Activated naive CD4-positive, alpha-beta T cell treated with anti-CD3 and anti-CD28 coated beads, Interleukin-2, amount 50 U/mL, for 24 hours (primary cell): ENCODE results near the gene TMEM132C.

Experiments
- H3K27ac Mint-ChIP-seq: one replicate; pipeline ENCODE4 v1.8.0; 2021; ENCODE audit warnings: mild to moderate bottlenecking, mixed read lengths
- H3K27me3 Mint-ChIP-seq: one replicate; pipeline ENCODE4 v1.8.0; 2021; ENCODE audit warnings: mixed read lengths
- H3K36me3 Mint-ChIP-seq: one replicate; pipeline ENCODE4 v1.8.0; 2021; ENCODE audit warnings: mixed read lengths
- H3K4me1 Mint-ChIP-seq: one replicate; pipeline ENCODE4 v1.8.0; 2021; ENCODE audit warnings: mixed read lengths
- H3K4me3 Mint-ChIP-seq: one replicate; pipeline ENCODE4 v1.8.0; 2021; ENCODE audit warnings: mild to moderate bottlenecking, mixed read lengths
- H3K9me3 Mint-ChIP-seq: one replicate; pipeline ENCODE4 v1.8.0; 2021; ENCODE audit warnings: mixed read lengths

Gene TMEM132C

DNA sequence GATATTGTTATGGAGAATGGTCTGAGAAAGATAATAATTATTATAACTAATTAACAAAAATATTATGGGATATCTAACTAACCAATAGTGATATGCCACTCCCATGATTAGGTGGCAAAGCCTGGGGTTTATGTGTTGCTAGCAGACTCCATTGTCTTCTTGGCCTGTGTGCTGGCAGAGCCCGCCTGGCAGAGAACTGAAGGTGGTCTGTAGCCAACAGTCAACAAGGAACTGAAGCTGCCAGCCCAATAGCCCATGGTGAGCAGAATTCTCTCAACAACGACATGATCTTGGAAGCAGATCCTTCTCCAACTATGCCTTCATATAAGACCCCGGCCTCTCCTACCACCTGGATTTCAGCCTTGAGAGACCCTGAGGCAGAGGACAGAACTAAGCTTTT is 298.0 kb downstream of the TMEM132C start:
- Mint-ChIP-seq H3K27ac (no peak overlapping the region), H3K4me1 (no peaks in the 10 kb centered on the region), H3K36me3 (no peaks in the 10 kb centered on the region), H3K9me3 (no peaks in the 10 kb centered on the region), H3K4me3 (no peak overlapping the region), H3K27me3 (peaks cover 2% of the 10 kb centered on the region)

- H3K27ac Mint-ChIP-seq: no peak overlapping the region
- no peaks in the 10 kb centered on the region for H3K27me3 Mint-ChIP-seq
- no peaks in the 10 kb centered on the region for H3K9me3 Mint-ChIP-seq
- no peaks in the 10 kb centered on the region for H3K4me1 Mint-ChIP-seq
- no peaks in the 10 kb centered on the region for H3K36me3 Mint-ChIP-seq
- no peak overlapping the region for H3K4me3 Mint-ChIP-seq
Measured at GRCh38 chr12:128567730-128568129, 300.8 kb downstream of the TMEM132C start.

DNA sequence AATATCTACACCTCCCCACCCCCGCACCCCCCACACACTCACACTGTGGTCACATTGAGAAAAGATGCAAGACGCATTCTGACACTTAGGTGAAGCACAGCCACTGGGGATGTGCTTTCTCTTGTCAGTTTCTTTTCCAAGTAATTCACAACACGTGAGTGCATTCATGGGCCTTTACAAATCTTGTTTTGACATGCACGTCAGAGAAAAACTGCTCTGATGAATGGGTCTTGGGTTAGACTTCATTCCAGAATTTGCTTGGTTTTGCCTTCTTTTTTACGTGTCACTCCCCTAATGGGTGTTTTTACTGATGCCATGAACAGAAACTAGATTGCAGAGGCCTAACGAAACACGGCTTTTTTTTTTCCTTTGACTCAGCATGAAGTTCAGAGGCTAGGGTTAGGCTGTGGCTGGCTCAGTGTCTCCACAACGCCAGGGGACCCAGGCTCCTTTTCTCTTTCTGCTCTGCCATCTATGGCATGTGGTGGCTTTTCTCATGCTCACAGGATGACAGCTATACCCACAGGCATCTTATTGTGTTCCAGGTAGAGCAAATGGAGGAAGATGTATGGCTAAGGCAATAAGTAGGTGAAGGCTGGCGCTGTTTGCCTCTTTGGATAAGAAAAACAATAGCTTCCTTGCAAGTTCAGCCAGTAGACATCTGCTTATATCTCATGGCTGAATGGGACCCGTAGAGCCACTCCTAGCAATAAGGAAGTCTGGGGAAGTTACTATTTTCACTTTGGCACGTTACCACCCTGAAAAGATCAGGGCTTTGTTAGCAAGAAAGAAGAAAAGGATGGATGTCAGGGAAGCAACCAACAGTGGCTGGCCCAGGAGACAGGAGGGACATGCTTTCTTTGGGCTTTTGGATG is 303.5 kb downstream of the TMEM132C start:
- no peaks in the 10 kb centered on the region for H3K27me3 Mint-ChIP-seq
- H3K27ac Mint-ChIP-seq: no peak overlapping the region
- H3K9me3 Mint-ChIP-seq: no peaks in the 10 kb centered on the region
- no peaks in the 10 kb centered on the region for H3K36me3 Mint-ChIP-seq
- no peak overlapping the region for H3K4me3 Mint-ChIP-seq
- H3K4me1 Mint-ChIP-seq: no peaks in the 10 kb centered on the region

DNA sequence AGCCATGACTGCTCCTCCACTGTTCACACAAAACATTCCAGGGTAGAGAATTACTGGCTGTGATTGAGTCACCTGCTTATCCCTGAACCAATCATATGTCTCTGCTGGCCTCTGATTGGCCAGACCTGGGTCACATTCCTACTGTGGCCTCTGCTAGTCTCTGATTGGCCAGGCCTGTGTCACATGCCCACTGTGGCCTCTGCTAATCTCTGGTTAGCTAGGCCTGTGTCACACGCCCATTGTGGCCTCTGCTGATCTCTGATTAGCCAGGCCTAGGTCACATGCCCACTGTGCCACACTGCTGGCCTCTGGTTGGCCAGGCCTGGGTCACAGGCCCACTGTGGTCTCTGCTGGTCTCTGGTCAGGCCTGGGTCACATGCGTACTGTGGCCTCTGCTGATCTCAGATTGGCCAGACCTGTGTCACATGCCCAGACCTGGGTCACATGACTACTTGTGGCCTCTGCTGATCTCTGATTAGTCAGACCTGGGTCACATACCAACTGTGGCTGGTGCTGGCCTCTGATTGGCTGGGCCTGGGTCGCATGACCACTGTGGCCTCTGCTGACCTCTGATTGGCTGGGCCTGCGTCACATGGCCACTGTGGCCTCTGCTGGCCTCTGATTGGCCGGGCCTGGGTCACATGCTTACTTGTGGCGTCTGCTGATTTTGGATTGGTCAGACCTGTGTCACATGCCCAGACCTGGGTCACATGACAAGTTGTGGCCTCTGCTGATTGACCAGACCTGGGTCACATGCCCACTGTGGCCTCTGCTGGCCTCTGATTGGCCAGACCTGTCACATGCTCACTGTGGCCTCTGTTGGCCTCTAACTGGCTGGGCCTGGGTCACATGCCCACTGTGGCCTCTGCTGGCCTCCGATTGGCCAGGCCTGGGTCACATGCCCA is 305.2 kb downstream of the TMEM132C start:
- H3K4me3 Mint-ChIP-seq: no peak overlapping the region
- no peaks in the 10 kb centered on the region for H3K36me3 Mint-ChIP-seq
- H3K4me1 Mint-ChIP-seq: no peaks in the 10 kb centered on the region
- no peaks in the 10 kb centered on the region for H3K9me3 Mint-ChIP-seq
- no peaks in the 10 kb centered on the region for H3K27me3 Mint-ChIP-seq
- H3K27ac Mint-ChIP-seq: no peak overlapping the region

DNA sequence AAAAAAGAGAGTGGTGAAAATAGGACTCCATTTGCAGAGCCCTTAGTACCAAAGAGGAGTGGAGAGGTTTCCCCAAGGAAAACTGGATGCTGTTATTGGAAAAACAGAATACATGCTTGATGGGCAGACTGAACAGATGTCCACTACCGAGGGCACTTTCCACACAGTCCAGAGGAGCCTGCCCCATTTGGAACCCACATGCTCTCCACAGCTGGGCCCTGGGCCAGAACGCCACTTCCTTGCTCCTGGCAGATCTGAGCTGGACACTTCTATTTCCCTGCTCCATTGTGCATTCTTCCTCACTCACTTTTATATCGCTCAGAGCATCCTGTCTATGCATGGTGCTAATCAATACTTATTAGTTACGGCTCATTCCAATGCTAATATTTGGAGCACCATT is 306.9 kb downstream of the TMEM132C start:
- no peaks in the 10 kb centered on the region for H3K36me3 Mint-ChIP-seq
- no peaks in the 10 kb centered on the region for H3K4me1 Mint-ChIP-seq
- H3K27ac Mint-ChIP-seq: no peak overlapping the region
- no peaks in the 10 kb centered on the region for H3K27me3 Mint-ChIP-seq
- no peaks in the 10 kb centered on the region for H3K9me3 Mint-ChIP-seq
- no peak overlapping the region for H3K4me3 Mint-ChIP-seq

DNA sequence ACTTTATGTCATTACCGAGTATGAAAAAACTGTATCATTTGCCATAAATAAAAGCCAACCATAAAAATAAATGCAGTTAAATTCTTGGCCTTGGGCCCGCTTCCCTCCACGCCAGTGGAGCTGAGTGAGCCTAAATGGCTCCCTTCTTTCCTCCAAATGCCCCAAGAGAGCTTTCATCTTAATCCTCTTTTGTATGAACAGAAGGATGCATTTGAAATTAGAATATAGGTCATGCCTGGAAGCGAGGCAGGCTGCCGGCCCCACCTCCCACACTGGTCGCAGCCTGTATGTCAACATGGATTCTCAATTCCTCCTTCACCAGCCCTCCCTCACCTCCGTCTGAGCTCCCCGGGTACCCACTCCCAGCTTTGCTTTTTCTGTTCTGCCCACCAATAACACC is 311.1 kb downstream of the TMEM132C start:
- H3K4me1 Mint-ChIP-seq: no peaks in the 10 kb centered on the region
- no peaks in the 10 kb centered on the region for H3K27me3 Mint-ChIP-seq

DNA sequence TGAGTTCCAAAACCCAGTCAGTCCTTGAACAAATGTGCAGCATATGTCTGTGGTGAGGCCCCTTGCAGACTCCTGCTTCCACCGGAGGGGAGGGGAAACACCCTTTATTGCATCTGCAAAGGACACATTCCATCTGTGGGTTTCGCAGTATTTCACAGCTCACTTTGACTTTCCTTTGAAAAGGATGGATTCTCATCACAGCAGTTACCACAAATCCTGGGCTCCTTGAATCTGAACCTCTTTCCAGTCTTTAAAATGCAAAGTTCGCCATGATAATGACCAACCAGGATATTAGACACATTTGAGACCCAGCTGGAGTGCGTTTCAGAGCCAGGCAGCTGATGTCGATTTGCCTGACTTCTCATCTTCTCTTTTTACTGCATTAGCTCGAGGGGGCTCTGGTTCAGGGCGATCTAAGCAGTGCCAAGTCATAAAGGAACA is 314.4 kb downstream of the TMEM132C start:
- no peaks in the 10 kb centered on the region for H3K36me3 Mint-ChIP-seq
- H3K27ac Mint-ChIP-seq: no peak overlapping the region
- H3K9me3 Mint-ChIP-seq: no peaks in the 10 kb centered on the region
- H3K4me3 Mint-ChIP-seq: no peak overlapping the region
- H3K4me1 Mint-ChIP-seq: no peaks in the 10 kb centered on the region
- H3K27me3 Mint-ChIP-seq: no peaks in the 10 kb centered on the region

More for the DNA sequence above, 311.1 kb downstream of the TMEM132C start:
- H3K4me3 Mint-ChIP-seq: no peak overlapping the region
- no peaks in the 10 kb centered on the region for H3K36me3 Mint-ChIP-seq
- H3K27ac Mint-ChIP-seq: no peak overlapping the region
- H3K9me3 Mint-ChIP-seq: no peaks in the 10 kb centered on the region

- H3K27ac Mint-ChIP-seq: no peak overlapping the region
- no peaks in the 10 kb centered on the region for H3K4me1 Mint-ChIP-seq
- no peaks in the 10 kb centered on the region for H3K9me3 Mint-ChIP-seq
- no peaks in the 10 kb centered on the region for H3K27me3 Mint-ChIP-seq
- no peak overlapping the region for H3K4me3 Mint-ChIP-seq
- H3K36me3 Mint-ChIP-seq: no peaks in the 10 kb centered on the region
Measured at GRCh38 chr12:128583453-128583852, 316.5 kb downstream of the TMEM132C start.

- Mint-ChIP-seq H3K27me3 (no peaks in the 10 kb centered on the region), H3K27ac (no peak overlapping the region), H3K4me1 (no peaks in the 10 kb centered on the region), H3K4me3 (no peak overlapping the region), H3K36me3 (no peaks in the 10 kb centered on the region), H3K9me3 (no peaks in the 10 kb centered on the region)
Measured at GRCh38 chr12:128586451-128587029, 319.6 kb downstream of the TMEM132C start.

GRCh38 chr12:128587918-128588317 is 320.9 kb downstream of the TMEM132C start:
- no peak overlapping the region for H3K27ac Mint-ChIP-seq
- peaks cover 1% of the 10 kb centered on the region for H3K27me3 Mint-ChIP-seq
- no peaks in the 10 kb centered on the region for H3K36me3 Mint-ChIP-seq
- no peaks in the 10 kb centered on the region for H3K4me1 Mint-ChIP-seq
- H3K4me3 Mint-ChIP-seq: no peak overlapping the region
- H3K9me3 Mint-ChIP-seq: no peaks in the 10 kb centered on the region

DNA sequence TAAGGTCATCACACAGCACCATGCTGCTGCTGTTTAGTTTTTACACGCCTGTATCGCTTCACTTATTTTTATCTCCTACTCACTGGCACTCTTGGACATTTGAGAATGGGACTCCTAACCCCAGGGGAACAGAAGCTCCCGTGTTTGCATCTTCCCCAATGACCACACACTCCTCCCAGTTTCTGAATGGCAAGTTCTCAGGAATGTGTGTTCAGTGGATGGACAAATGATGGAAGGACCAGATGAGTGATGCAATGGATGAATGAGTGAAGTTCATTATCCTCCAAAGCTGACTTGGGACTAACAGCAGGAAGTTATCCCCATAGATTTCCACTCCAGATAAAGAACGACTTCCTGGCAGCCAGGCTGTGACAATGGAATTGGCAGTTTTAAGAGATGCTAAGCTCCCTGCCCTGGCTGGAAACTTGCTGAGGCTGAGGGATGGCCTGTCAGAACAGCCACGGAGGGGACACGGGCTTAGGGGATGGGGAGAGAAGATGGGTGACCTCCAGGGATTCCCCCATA is 325.3 kb downstream of the TMEM132C start:
- H3K27ac Mint-ChIP-seq: no peak overlapping the region
- no peak overlapping the region for H3K4me3 Mint-ChIP-seq
- no peaks in the 10 kb centered on the region for H3K4me1 Mint-ChIP-seq
- H3K36me3 Mint-ChIP-seq: no peaks in the 10 kb centered on the region
- peaks cover 2% of the 10 kb centered on the region for H3K27me3 Mint-ChIP-seq
- no peaks in the 10 kb centered on the region for H3K9me3 Mint-ChIP-seq

DNA sequence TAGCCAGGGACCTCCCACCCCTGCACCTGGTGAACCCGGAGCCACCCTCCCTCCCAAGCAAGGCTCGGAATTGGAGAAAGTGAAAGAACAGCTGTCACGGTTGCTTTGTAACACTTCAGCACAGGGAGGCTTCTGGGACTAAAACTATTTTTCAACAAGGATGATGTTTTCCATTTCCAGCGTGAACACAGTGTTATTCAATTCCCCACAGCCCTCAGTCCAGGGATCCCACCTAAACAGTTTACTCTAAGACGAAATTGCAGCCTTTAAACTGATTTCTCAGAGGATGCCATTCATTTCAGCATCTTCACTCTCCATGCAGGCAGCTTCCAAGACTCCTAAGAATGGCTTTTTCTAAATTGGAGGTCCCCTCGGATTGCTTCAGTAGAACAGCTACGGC is 327.6 kb downstream of the TMEM132C start:
- no peak overlapping the region for H3K4me3 Mint-ChIP-seq
- peaks cover 2% of the 10 kb centered on the region for H3K27me3 Mint-ChIP-seq
- H3K9me3 Mint-ChIP-seq: peaks cover 5% of the 10 kb centered on the region
- no peaks in the 10 kb centered on the region for H3K4me1 Mint-ChIP-seq
- no peaks in the 10 kb centered on the region for H3K36me3 Mint-ChIP-seq
- H3K27ac Mint-ChIP-seq: no peak overlapping the region

DNA sequence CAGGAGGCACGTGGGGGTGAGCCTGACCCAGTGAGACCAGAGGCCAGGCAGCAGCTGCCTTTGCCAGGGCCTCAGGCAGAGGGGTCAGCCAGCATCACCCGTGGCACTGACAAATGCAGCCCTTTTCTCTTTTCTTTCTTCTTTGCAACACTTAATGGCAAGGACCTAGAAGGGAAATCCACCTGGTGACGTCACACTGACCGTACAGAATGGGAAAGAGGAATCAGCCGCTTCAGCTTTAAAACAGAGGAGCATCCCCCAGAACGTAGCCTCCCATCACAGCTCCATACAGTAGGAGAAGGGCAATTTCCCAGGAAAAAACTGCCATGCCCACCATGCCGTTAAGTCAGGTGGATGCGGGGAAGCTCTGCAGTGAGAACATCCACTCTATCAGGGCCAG is 328.6 kb downstream of the TMEM132C start:
- Mint-ChIP-seq H3K4me3 (no peak overlapping the region), H3K27me3 (peaks cover 2% of the 10 kb centered on the region), H3K36me3 (no peaks in the 10 kb centered on the region), H3K27ac (no peak overlapping the region), H3K4me1 (no peaks in the 10 kb centered on the region), H3K9me3 (peaks cover 5% of the 10 kb centered on the region)

- Mint-ChIP-seq H3K36me3 (no peaks in the 10 kb centered on the region), H3K27me3 (no peaks in the 10 kb centered on the region), H3K9me3 (peaks cover 5% of the 10 kb centered on the region), H3K4me1 (no peaks in the 10 kb centered on the region), H3K27ac (no peak overlapping the region), H3K4me3 (no peak overlapping the region)
Measured at GRCh38 chr12:128600886-128601285, 333.9 kb downstream of the TMEM132C start.

DNA sequence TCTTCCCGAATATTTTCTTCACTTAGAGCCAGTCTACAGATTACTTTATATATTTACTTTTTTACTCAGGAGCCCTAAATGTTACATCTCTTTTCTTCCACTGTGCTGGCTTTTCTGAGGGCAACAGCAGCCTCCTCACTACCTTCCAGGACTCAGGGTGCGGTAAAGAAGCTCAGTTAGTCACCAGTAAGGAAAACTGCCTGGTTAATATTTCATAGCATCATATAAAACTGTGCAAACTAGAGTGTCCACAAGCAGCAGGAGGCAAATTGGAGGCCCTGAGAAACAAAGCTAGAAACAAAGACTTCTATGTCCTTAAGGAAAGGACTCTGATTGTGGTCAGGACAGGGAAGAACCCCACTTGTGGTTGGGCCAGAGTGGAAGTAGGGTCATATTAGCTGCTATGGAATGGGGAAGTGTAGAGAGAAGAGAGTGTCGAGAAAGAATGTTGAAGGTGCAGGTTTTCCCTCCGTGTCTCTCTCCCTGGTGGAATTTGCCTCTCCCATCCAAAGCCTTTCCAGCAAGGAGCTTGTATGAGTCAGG is 336.7 kb downstream of the TMEM132C start:
- H3K4me1 Mint-ChIP-seq: no peaks in the 10 kb centered on the region
- H3K36me3 Mint-ChIP-seq: no peaks in the 10 kb centered on the region
- H3K27ac Mint-ChIP-seq: no peak overlapping the region
- H3K9me3 Mint-ChIP-seq: no peaks in the 10 kb centered on the region
- H3K4me3 Mint-ChIP-seq: no peak overlapping the region
- no peaks in the 10 kb centered on the region for H3K27me3 Mint-ChIP-seq
